ENCODE data around the gene CUL4A. TPM values are rescaled to one million over a fixed set of nuclear protein-coding genes. Genes with fewer than 3 reads are reported as not detected.

The CUL4A gene
- total RNA-seq, 3 donors from 2014 or later (not counting 1 experiment from before 2014, with no cell fraction given) = 56.3 to 97.8 (median 97.7) TPM

DNA sequence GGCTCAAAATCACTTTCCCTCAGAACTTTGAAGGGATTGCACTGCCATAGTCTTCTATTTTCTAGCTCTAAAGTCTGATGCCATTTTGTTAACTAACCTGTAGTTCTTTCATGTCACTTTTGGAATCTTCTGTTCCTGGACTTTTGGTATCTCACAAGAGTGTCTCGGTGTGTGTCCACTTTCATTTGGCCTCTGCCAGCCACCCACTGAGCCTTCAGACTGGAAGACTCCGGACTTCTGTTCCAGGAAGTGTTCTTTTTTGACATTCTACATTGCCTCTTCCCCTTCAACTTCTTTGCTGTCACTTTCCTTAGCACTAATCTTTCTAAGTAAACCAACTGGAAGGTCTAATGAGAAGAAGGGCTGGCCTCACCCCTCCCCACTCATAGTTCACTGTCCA, 62.6 kb downstream of the CUL4A start:
- no peak overlapping the region for H3K4me3 ChIP-seq (ENCODE audit: low read length)
- no peaks in the 10 kb centered on the region for H3K9me3 ChIP-seq (ENCODE audit: control insufficient read depth, insufficient read depth, low read length)
- ATAC-seq (no peak), DNase-seq (no peak)
- no peak overlapping the region for H3K27ac ChIP-seq (ENCODE audit: low read length)
- no peaks in the 10 kb centered on the region for H3K4me1 Mint-ChIP-seq
- intact Hi-C loops (cut with micrococcal nuclease) = no loop called here
- H3K36me3 Mint-ChIP-seq = no peaks in the 10 kb centered on the region
- H3K36me3 ChIP-seq (ENCODE audit: control insufficient read depth, insufficient read depth, low read length) = no peaks in the 10 kb centered on the region
- WGBS (ENCODE audit: insufficient coverage) = 100% methylated on average over 2 of the region's 2 CpGs
- H3K4me3 Mint-ChIP-seq = no peak overlapping the region
- H3K27me3 Mint-ChIP-seq (ENCODE audit: low read depth in 2 of 2) = peaks cover 0 to 8% of the 10 kb centered on the region in 2 donors
- TF ChIP-seq, protein P1, sequence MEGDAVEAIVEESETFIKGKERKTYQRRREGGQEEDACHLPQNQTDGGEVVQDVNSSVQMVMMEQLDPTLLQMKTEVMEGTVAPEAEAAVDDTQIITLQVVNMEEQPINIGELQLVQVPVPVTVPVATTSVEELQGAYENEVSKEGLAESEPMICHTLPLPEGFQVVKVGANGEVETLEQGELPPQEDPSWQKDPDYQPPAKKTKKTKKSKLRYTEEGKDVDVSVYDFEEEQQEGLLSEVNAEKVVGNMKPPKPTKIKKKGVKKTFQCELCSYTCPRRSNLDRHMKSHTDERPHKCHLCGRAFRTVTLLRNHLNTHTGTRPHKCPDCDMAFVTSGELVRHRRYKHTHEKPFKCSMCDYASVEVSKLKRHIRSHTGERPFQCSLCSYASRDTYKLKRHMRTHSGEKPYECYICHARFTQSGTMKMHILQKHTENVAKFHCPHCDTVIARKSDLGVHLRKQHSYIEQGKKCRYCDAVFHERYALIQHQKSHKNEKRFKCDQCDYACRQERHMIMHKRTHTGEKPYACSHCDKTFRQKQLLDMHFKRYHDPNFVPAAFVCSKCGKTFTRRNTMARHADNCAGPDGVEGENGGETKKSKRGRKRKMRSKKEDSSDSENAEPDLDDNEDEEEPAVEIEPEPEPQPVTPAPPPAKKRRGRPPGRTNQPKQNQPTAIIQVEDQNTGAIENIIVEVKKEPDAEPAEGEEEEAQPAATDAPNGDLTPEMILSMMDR (IDR thresholded peaks at IDR 0.05) = no peak
- H3K4me1 ChIP-seq (ENCODE audit: control insufficient read depth, insufficient read depth, low read length) = no peaks in the 10 kb centered on the region
- H3K27ac Mint-ChIP-seq = no peak overlapping the region
- no peaks in the 10 kb centered on the region for H3K27me3 ChIP-seq (ENCODE audit: control insufficient read depth, insufficient read depth, low read length)
- H3K9me3 Mint-ChIP-seq = no peaks in the 10 kb centered on the region

DNA sequence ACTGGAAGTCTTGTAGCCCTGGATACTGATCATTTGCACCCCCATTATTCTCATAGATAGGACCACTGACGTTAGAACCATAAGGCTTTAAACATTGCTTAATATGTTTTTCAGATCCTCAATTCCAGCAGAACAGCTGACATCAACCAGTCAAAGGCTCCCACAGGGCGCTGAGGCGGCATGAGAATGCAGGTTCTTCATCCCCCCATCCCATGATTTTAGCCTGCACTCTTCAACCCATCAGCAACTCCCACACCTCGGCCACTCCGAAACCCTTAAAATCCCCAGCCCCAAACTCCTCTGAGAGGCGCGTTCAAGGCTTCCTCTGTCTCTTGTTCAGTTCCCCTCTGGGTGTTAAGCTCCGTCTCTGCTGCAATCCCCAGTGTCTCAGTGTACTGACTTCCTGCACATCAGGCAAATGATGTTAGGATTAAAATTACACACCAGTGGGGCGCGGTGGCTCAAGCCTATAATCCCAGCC, 63.3 kb downstream of the CUL4A start:
- no peak for DNase-seq
- Mint-ChIP-seq H3K4me1 (no peaks in the 10 kb centered on the region), H3K27ac (no peak overlapping the region), H3K36me3 (no peaks in the 10 kb centered on the region), H3K4me3 (no peak overlapping the region), H3K27me3 (ENCODE audit: low read depth in 2 of 2) (peaks cover 0 to 10% of the 10 kb centered on the region in 2 donors), H3K9me3 (no peaks in the 10 kb centered on the region)
- TF ChIP-seq, protein P1 (IDR thresholded peaks at IDR 0.05) = no peak
- no peaks in the 10 kb centered on the region for H3K9me3 ChIP-seq (ENCODE audit: control insufficient read depth, insufficient read depth, low read length)
- no peaks in the 10 kb centered on the region for H3K36me3 ChIP-seq (ENCODE audit: control insufficient read depth, insufficient read depth, low read length)
- intact Hi-C loops (cut with micrococcal nuclease) = no loop called here
- no peaks in the 10 kb centered on the region for H3K4me1 ChIP-seq (ENCODE audit: control insufficient read depth, insufficient read depth, low read length)
- H3K4me3 ChIP-seq (ENCODE audit: low read length) = no peak overlapping the region
- 91% methylated on average over 10 of the region's 10 CpGs for WGBS (ENCODE audit: insufficient coverage)
- no peaks in the 10 kb centered on the region for H3K27me3 ChIP-seq (ENCODE audit: control insufficient read depth, insufficient read depth, low read length)
- ATAC-seq = no peak
- H3K27ac ChIP-seq (ENCODE audit: low read length) = no peak overlapping the region

DNA sequence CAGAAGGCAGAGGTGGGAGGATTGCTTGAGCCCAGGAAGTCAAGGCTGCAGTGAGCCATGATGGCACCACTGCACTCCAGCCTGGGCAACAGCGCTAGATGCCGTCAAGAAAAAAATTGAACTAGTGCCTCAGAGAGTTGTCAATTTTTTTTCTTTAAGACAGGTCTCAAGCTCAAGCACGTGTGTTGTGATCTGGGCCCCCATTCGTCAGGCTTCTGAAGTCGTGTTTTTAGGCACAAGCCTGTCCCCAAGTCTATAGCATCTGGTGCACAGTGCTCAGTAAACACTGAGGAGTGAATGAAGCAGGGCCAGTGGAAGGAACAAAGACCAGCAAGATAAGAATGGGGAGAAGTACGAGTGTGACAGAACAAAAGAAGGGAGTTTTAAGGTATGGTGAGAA, 63.9 kb downstream of the CUL4A start:
- no peaks in the 10 kb centered on the region for H3K27me3 ChIP-seq (ENCODE audit: control insufficient read depth, insufficient read depth, low read length)
- TF ChIP-seq, protein P1 (IDR thresholded peaks at IDR 0.05) = no peak
- intact Hi-C loops (cut with micrococcal nuclease) = no loop called here
- 87% methylated on average over 6 of the region's 6 CpGs for WGBS (ENCODE audit: insufficient coverage)
- no peak overlapping the region for H3K27ac ChIP-seq (ENCODE audit: low read length)
- H3K4me1 ChIP-seq (ENCODE audit: control insufficient read depth, insufficient read depth, low read length) = no peaks in the 10 kb centered on the region
- H3K4me3 Mint-ChIP-seq = no peak overlapping the region
- no peaks in the 10 kb centered on the region for H3K9me3 ChIP-seq (ENCODE audit: control insufficient read depth, insufficient read depth, low read length)
- ATAC-seq = no peak
- H3K9me3 Mint-ChIP-seq = no peaks in the 10 kb centered on the region
- H3K27ac Mint-ChIP-seq = no peak overlapping the region
- DNase-seq = no peak
- H3K36me3 Mint-ChIP-seq = no peaks in the 10 kb centered on the region
- peaks cover 0 to 10% of the 10 kb centered on the region in 2 donors for H3K27me3 Mint-ChIP-seq (ENCODE audit: low read depth in 2 of 2)
- no peaks in the 10 kb centered on the region for H3K4me1 Mint-ChIP-seq
- no peaks in the 10 kb centered on the region for H3K36me3 ChIP-seq (ENCODE audit: control insufficient read depth, insufficient read depth, low read length)
- no peak overlapping the region for H3K4me3 ChIP-seq (ENCODE audit: low read length)

Measured in natural killer cell (primary cell).